Urinary bladder (tissue), 4 donors: ENCODE results near the gene EFCAB8. TPM values are rescaled to one million over a fixed set of nuclear protein-coding genes. Genes with fewer than 3 reads are reported as not detected.
"Not testable (repeated sequence)": the region's sequence is repeated elsewhere in the genome, so short reads cannot be mapped to it uniquely, and the experiment has no call there.

Experiments
- DNase-seq: peaks from one replicate; pipeline ENCODE4 v3.0.0-alpha.2; 2015; ENCODE audit errors: extremely low spot score
- H3K27ac ChIP-seq: one replicate; pipeline ENCODE4 v1.5.1; 2013; ENCODE audit warnings: low read depth, mild to moderate bottlenecking, moderate library complexity
- H3K36me3 ChIP-seq: one replicate; pipeline ENCODE4 v1.6.1; 2013; ENCODE audit warnings: mild to moderate bottlenecking, moderate library complexity; ENCODE audit not compliant: insufficient read depth
- H3K4me1 ChIP-seq: one replicate; pipeline ENCODE4 v1.6.1; 2013; ENCODE audit warnings: mild to moderate bottlenecking, moderate library complexity; ENCODE audit not compliant: insufficient read depth
- H3K4me3 ChIP-seq: one replicate; pipeline ENCODE4 v1.5.1; 2013; ENCODE audit warnings: low read depth, low read length
- WGBS: extraction: QIAGEN DNeasy Blood & Tissue Kit; methylation state at CpG from one replicate; pipeline ENCODE4 v1.1.7; 2013; 5-methylcytosine and 5-hydroxymethylcytosine counted together
- polyA plus RNA-seq: library from polyadenylated mRNA; stranded (reverse); fragments of 200-250 nt; gene quantifications from one replicate; pipeline ENCODE4 v1.2.3, GENCODE V29; 2013
- total RNA-seq: library from RNA; depleted of rRNA; stranded (reverse); fragments of >200 nt; gene quantifications from one replicate; pipeline ENCODE4 v1.2.3, GENCODE V29; 2014
- donor health status: healthy with polysubstance abuse.
- donor health status: healthy.

EFCAB8 gene
- total and polyA plus RNA-seq, 2 donors: 0.11 to 0.95 TPM

GRCh38 chr20:32848846-32849245, 9.9 kb upstream of the EFCAB8 start:
- 90% methylated on average over 6 of the region's 6 CpGs for WGBS
- no peaks in the 10 kb centered on the region for H3K4me1 ChIP-seq
- no peak for DNase-seq
- H3K36me3 ChIP-seq: peaks cover 8% of the 10 kb centered on the region
- H3K27ac ChIP-seq: no peak overlapping the region
- H3K4me3 ChIP-seq: no peak overlapping the region

GRCh38 chr20:32849577-32849976, 9.1 kb upstream of the EFCAB8 start:
- 90% methylated on average over 6 of the region's 6 CpGs for WGBS
- no peak for DNase-seq
- no peak overlapping the region for H3K27ac ChIP-seq
- H3K36me3 ChIP-seq: peaks cover 8% of the 10 kb centered on the region
- no peak overlapping the region for H3K4me3 ChIP-seq
- H3K4me1 ChIP-seq: no peaks in the 10 kb centered on the region

- H3K36me3 ChIP-seq: peaks cover 3% of the 10 kb centered on the region
- 86% methylated on average over 7 of the region's 7 CpGs for WGBS
Measured at GRCh38 chr20:32855387-32855786, 3.3 kb upstream of the EFCAB8 start.

GRCh38 chr20:32858189-32858588, 534 bp upstream of the EFCAB8 start:
- DNase-seq: no peak
- H3K4me3 ChIP-seq: no peak overlapping the region
- no peaks in the 10 kb centered on the region for H3K4me1 ChIP-seq
- no peaks in the 10 kb centered on the region for H3K36me3 ChIP-seq
- 73% methylated on average over 2 of the region's 2 CpGs for WGBS
- H3K27ac ChIP-seq: no peak overlapping the region

More at GRCh38 chr20:32855387-32855786, 3.3 kb upstream of the EFCAB8 start:
- no peak overlapping the region for H3K27ac ChIP-seq
- no peak overlapping the region for H3K4me3 ChIP-seq
- no peaks in the 10 kb centered on the region for H3K4me1 ChIP-seq
- no peak for DNase-seq

GRCh38 chr20:32861446-32861845, 2.7 kb downstream of the EFCAB8 start:
- 95% methylated on average over 7 of the region's 7 CpGs for WGBS
- DNase-seq: no peak

GRCh38 chr20:32869562-32869961, 10.8 kb downstream of the EFCAB8 start:
- no peak for DNase-seq
- H3K36me3 ChIP-seq: no peaks in the 10 kb centered on the region
- H3K4me1 ChIP-seq: no peaks in the 10 kb centered on the region
- no peak overlapping the region for H3K27ac ChIP-seq
- 58% methylated on average over 2 of the region's 2 CpGs for WGBS
- H3K4me3 ChIP-seq: no peak overlapping the region

More at GRCh38 chr20:32861446-32861845, 2.7 kb downstream of the EFCAB8 start:
- Histone ChIP-seq H3K36me3 (no peaks in the 10 kb centered on the region), H3K27ac (no peak overlapping the region), H3K4me1 (no peaks in the 10 kb centered on the region), H3K4me3 (no peak overlapping the region)

GRCh38 chr20:32870526-32870925, 11.8 kb downstream of the EFCAB8 start:
- not testable (repeated sequence) for H3K4me1 ChIP-seq, H3K4me3 ChIP-seq, DNase-seq, H3K27ac ChIP-seq, H3K36me3 ChIP-seq
- 95% methylated on average over 3 of the region's 3 CpGs for WGBS

GRCh38 chr20:32870985-32871384, 12.3 kb downstream of the EFCAB8 start:
- no peaks in the 10 kb centered on the region for H3K4me1 ChIP-seq
- no peak for DNase-seq
- H3K36me3 ChIP-seq: no peaks in the 10 kb centered on the region
- WGBS: 90% methylated on average over 5 of the region's 5 CpGs
- H3K4me3 ChIP-seq: no peak overlapping the region
- H3K27ac ChIP-seq: no peak overlapping the region

- H3K36me3 ChIP-seq: no peaks in the 10 kb centered on the region
- H3K4me3 ChIP-seq: no peak overlapping the region
- H3K4me1 ChIP-seq: no peaks in the 10 kb centered on the region
- no peak for DNase-seq
- 70% methylated on average over 4 of the region's 4 CpGs for WGBS
- no peak overlapping the region for H3K27ac ChIP-seq
Measured at GRCh38 chr20:32871627-32872160, 13.0 kb downstream of the EFCAB8 start.

- 82% methylated on average over 6 of the region's 6 CpGs for WGBS
- no peak overlapping the region for H3K27ac ChIP-seq
- no peaks in the 10 kb centered on the region for H3K4me1 ChIP-seq
- no peaks in the 10 kb centered on the region for H3K36me3 ChIP-seq
- no peak overlapping the region for H3K4me3 ChIP-seq
- DNase-seq: no peak
Measured at GRCh38 chr20:32872266-32872665, 13.5 kb downstream of the EFCAB8 start.

- Histone ChIP-seq H3K36me3 (no peaks in the 10 kb centered on the region), H3K4me3 (no peak overlapping the region), H3K27ac (no peak overlapping the region), H3K4me1 (no peaks in the 10 kb centered on the region)
- 95% methylated on average over 9 of the region's 9 CpGs for WGBS
- DNase-seq: no peak
Measured at GRCh38 chr20:32875673-32876072, 16.9 kb downstream of the EFCAB8 start.

- Histone ChIP-seq H3K36me3 (no peaks in the 10 kb centered on the region), H3K4me3 (no peak overlapping the region), H3K4me1 (no peaks in the 10 kb centered on the region), H3K27ac (no peak overlapping the region)
- 63% methylated on average over 5 of the region's 5 CpGs for WGBS
- no peak for DNase-seq
Measured at GRCh38 chr20:32877507-32877906, 18.8 kb downstream of the EFCAB8 start.

GRCh38 chr20:32878820-32879219, 20.1 kb downstream of the EFCAB8 start:
- Histone ChIP-seq H3K4me3 (no peak overlapping the region), H3K36me3 (no peaks in the 10 kb centered on the region), H3K27ac (no peak overlapping the region), H3K4me1 (no peaks in the 10 kb centered on the region)
- WGBS: 94% methylated on average over 3 of the region's 3 CpGs
- DNase-seq: no peak

GRCh38 chr20:32879538-32879937, 20.8 kb downstream of the EFCAB8 start:
- no peak for DNase-seq
- H3K4me3 ChIP-seq: no peak overlapping the region
- no peaks in the 10 kb centered on the region for H3K4me1 ChIP-seq
- no peak overlapping the region for H3K27ac ChIP-seq
- H3K36me3 ChIP-seq: no peaks in the 10 kb centered on the region
- 90% methylated on average over 9 of the region's 9 CpGs for WGBS

- 86% methylated on average over 2 of the region's 2 CpGs for WGBS
Measured at GRCh38 chr20:32880635-32881034, 21.9 kb downstream of the EFCAB8 start.

More at GRCh38 chr20:32880635-32881034, 21.9 kb downstream of the EFCAB8 start:
- H3K4me3 ChIP-seq: no peak overlapping the region
- no peaks in the 10 kb centered on the region for H3K36me3 ChIP-seq
- no peak for DNase-seq
- no peaks in the 10 kb centered on the region for H3K4me1 ChIP-seq
- no peak overlapping the region for H3K27ac ChIP-seq
